HG02938 (cell line): Measurements from ENCODE around the gene ADGRB3.
"Not testable (repeated sequence)": the region's sequence is repeated elsewhere in the genome, so short reads cannot be mapped to it uniquely, and the experiment has no call there.

Experiments
- ATAC-seq: cut with Tn5 transposase; IDR thresholded peaks from one replicate; pipeline ENCODE4 v1.9.1; 2021; ENCODE audit warnings: mild to moderate bottlenecking, moderate library complexity; ENCODE audit not compliant: unreplicated experiment

Gene ADGRB3

DNA sequence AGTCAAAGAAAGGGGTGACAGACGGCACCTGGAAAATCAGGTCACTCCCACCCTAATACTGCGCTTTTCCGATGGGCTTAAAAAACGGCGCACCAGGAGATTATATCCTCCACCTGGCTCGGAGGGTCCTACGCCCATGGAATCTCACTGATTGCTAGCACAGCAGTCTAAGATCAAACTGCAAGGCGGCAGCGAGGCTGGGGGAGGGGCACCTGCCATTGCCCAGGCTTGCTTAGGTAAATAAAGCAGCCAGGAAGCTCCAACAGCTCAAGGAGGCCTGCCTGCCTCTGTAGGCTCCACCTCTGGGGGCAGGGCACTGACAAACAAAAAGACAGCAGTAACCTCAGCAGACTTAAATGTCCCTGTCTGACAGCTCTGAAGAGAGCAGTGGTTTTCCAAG is 277.7 kb downstream of the ADGRB3 start:
- not testable (repeated sequence) for ATAC-seq

GRCh38 chr6:68915586-68915985 is 280.5 kb downstream of the ADGRB3 start:
- no peak for ATAC-seq

- no peak for ATAC-seq
These were observed 284.5 kb downstream of the ADGRB3 start for GRCh38 chr6:68919537-68919936.

DNA sequence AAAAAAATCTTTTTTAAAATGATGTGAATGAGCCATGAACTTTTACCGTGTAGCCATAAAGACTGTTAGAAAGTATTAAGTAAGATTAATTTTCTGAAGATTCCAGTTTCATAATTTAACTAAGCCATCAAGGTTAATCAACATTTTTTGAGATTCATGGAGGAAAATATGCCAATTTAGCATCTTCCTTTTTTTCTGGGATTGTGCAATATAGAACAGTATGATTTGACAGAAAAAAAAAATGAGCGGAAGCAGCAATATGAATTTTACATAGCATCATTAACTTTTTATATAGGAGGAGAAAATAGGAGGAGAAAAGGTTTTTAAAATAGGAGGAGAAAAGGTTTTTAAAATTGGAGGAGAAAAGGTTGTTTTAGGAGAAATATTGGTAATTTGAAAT is 306.3 kb downstream of the ADGRB3 start:
- ATAC-seq = no peak

GRCh38 chr6:68947721-68948120 is 312.6 kb downstream of the ADGRB3 start:
- ATAC-seq = no peak

DNA sequence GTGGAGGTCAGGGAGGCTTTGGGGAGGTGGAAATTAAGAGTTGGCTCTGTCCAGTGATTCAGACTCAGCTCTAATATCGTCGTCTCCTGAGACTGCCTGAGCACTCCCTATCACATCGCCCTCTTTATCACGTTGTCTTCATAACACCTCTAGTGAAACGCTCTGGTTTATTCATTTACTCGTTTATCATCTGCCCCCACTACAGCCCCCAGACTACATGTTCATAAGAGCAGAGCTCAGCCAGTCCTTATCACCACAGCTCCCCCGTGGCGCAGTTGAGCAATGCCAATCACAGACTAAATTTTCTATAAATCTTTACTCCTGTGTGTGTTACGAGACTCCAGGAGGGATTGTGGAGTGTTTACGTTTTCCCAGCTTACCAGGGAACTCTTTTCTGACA is 316.2 kb downstream of the ADGRB3 start:
- no peak for ATAC-seq

GRCh38 chr6:68958327-68958726 is 323.2 kb downstream of the ADGRB3 start:
- ATAC-seq = peak; percentile 41

DNA sequence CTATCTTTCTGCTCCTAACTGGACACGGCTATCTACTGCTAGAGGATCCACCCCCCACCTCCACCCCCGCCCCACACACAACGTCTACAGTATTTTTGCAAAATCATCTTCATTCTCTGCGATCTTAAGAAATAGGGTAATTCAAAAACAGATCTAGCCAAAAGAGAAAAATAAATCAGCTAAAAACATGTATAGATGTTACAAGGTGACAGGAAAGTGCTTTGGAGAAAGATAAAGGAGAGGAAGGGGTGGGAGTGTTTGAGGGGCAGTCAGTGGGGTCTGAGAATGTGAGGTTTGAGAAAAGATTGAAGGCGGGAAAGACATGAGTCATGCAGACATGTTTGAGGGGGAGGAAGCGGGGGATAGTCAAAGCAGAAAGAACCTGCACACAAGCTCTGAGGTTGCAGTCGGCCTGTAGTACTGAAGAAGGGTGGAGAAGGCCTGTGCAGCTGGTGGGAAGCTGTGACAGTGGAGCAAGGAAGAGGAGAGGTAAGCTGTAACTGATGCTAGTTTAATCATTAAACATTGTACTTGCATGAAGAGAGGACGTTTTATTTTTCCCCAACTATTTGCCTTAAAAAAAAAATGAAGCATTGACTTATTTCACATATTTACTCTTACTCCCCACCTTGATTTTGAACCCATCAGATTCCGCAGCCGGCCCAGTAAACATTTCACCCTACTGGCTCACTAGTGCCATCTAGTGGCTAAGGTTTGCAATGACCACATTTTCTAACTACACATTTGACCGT is 332.6 kb downstream of the ADGRB3 start:
- ATAC-seq = peak; percentile 90

- no peak for ATAC-seq
These were observed 333.2 kb downstream of the ADGRB3 start for GRCh38 chr6:68968301-68968649.

DNA sequence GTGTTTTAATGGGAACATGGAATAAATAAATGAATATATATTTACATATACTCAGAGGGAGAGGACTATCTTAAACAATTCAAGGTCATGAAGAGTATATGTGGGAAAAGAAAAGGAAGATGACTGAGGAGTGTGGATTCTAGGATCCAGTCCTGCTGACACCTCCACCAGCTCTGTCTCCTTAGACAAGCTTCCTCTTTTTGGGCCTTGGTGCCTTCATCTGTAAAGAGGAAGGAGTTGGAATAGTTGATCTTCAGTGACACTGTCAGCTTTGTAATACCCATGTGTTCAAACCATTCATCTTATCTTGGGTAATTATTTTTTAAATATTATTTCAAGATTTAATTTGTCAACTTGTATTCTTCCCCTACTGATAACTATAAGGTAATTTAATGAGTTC is 338.0 kb downstream of the ADGRB3 start:
- ATAC-seq = no peak

DNA sequence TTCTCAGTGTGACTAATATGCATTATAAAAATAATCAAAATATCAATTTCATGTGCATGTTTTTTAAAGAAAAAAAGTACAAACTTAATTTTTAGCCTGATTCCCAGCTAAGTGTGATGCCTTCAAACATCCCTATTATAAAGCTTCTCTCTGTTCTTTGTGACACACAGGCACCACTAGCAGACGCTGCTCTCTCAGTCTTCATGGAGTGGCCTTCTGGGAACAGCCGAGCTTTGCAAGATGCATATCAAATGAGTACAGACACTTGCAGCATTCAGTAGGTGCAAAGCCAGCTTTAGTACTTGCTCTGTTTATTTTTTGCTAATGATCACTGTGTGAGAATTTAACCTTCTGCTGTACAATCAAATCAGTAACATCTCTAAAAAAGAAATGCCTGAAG is 340.0 kb downstream of the ADGRB3 start:
- no peak for ATAC-seq

DNA sequence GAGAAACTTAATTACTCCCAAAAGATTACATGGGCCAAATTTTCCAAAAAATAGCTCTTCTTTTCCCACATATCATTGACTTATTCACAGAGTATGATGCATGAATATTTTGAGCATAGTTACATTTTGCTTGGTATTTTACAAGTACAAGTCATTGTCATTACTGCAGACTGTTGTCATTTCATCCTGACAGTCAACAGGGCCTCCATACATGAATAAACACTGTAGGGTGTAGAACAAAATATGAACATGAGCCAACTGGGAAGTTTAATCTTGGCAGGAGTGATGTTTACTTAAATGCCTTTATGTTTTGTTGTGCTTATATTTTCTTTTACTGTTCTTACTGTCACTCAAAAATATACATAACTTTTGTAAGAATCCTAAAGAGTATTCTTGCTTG is 340.7 kb downstream of the ADGRB3 start:
- no peak for ATAC-seq

DNA sequence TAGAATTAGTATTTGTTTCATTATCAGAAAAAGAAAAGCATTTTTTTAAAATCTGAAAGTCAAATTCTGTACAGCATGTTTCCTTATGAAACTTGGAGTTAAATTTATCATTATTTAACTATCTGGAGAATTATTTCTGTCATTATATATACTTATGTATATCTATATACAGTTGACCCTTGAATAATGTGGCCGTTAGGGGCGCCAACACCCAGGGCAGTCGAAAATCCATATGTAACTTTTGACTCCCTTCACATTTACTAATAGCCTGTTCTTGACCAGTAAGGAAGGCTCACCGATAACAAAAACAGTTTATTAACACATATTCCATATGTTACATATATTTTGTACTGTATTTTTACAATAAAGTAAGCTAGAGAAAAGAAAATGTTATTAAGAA is 341.2 kb downstream of the ADGRB3 start:
- no peak for ATAC-seq

GRCh38 chr6:68978411-68978810 is 343.3 kb downstream of the ADGRB3 start:
- ATAC-seq = no peak

DNA sequence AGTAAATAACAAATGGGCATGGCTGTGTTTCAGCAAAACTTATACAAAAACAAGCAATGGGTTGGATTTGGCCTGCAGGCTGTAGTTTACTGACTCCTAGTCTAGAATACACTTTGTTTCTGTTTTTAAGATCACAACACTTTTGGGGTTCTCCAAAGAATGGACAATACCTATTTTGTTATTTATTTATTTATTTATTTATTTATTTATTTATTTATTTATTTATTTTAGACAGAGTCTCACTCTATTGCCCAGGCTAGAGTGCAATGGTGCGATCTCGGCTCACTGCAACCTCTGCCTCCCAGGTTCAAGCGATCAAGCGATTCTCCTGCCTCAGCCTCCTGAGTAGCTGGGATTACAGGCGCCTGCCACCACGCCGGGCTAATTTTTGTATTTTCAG is 346.6 kb downstream of the ADGRB3 start:
- not testable (repeated sequence) for ATAC-seq

GRCh38 chr6:68988698-68989097 is 353.6 kb downstream of the ADGRB3 start:
- no peak for ATAC-seq

DNA sequence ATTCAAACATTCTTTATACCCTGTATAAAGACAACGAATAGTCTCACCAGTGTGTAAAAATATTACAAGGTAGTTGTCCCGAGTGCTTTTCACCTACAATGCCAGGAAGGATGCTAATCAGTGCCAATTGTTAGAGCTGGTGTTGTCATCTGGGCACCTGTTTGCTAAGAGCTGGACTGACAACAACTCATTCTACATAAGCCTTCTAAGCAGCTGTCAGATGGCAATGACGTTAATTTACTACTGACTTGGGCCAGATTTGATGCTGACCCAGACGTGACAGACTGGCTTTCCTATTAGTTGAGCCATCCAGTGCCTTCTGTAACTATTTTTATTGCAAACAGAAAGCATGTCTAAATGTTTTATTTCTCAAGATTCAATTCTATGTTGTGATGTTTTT is 355.2 kb downstream of the ADGRB3 start:
- ATAC-seq = no peak

GRCh38 chr6:68993911-68994310 is 358.8 kb downstream of the ADGRB3 start:
- ATAC-seq = no peak

GRCh38 chr6:68994521-68994920 is 359.4 kb downstream of the ADGRB3 start:
- ATAC-seq = no peak

DNA sequence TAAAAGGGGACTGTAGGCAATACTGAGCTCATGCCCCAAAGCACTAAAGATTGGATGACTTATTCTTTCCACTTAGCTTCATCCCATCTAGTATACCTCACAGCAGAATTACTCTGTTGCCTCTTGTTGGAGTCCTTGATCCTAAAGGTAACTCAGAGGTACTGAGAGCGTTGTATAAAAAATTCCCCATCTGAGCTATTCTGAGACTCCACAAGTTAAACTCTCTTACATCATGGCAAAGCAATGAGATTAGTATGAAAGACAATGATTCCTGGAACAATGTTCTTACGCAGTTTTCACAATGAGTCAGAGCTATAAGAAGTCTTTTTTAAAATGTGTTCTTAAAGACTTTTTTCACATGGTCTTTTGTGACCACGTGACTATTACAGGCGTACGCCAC is 370.1 kb downstream of the ADGRB3 start:
- ATAC-seq = no peak

GRCh38 chr6:69007781-69008180 is 372.7 kb downstream of the ADGRB3 start:
- no peak for ATAC-seq

DNA sequence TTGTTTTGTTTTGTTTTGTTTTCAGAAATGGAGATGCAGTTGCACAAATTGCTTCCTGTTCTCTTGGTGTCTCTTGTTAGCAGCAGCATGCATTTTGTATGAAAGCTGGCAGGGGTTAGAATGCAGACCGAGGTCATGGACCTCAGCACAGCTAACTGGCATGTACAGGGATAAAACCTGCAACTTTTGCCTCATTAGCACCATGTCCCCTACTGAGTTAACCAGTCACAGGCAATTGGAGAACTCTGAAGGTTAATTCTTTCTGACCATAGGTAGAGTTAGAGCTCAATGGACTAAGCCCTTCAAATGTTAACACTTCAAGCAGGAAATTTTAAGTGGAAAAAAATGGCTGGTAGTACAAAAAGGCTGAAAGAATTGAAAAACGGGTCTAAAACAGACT is 377.1 kb downstream of the ADGRB3 start:
- no peak for ATAC-seq

- ATAC-seq = no peak
These were observed 377.8 kb downstream of the ADGRB3 start for GRCh38 chr6:69012876-69013275.
